ENCODE results near the gene C1orf56.

GRCh38 chr1:151024540-151025146, 22.9 kb upstream of the C1orf56 start:
- no peak for TF ChIP-seq POLR2A (IDR thresholded peaks at IDR 0.05)
- peak; percentile 63 to 80 (median 72) for TF ChIP-seq CTCF (IDR thresholded peaks at IDR 0.05)
